HepG2 (cell line): ENCODE data around the gene ITCH. TPM values are rescaled to one million over a fixed set of nuclear protein-coding genes. Genes with fewer than 3 reads are reported as not detected.

Source experiments
- CBFB ChIP-seq: sonication (generic); formaldehyde crosslinking; IDR thresholded peaks from 2 replicates; pipeline ENCODE4 v1.4.0; 2020; ENCODE audit warnings: missing genetic modification reagents
- CEBPG ChIP-seq: IDR thresholded peaks from 2 replicates; pipeline ENCODE4 v1.6.1; 2016
- DNMT1 ChIP-seq: sonication (generic); formaldehyde crosslinking; IDR thresholded peaks from 2 replicates; pipeline ENCODE4 v1.5.1; 2020; ENCODE audit warnings: mild to moderate bottlenecking, missing genetic modification reagents
- DR1 ChIP-seq: sonication (generic); formaldehyde crosslinking; IDR thresholded peaks from 2 replicates; pipeline ENCODE4 v1.8.0; 2021; ENCODE audit warnings: mild to moderate bottlenecking, missing genetic modification reagents, inconsistent platforms
- ERF ChIP-seq: IDR thresholded peaks from 2 replicates; pipeline ENCODE4 v1.6.1; 2018; ENCODE audit warnings: missing biosample characterization, missing genetic modification reagents
- IKZF4 ChIP-seq: sonication (generic); formaldehyde crosslinking; IDR thresholded peaks from 2 replicates; pipeline ENCODE4 v1.5.1; 2020; ENCODE audit warnings: borderline replicate concordance, mild to moderate bottlenecking, low read depth, missing genetic modification reagents; ENCODE audit errors: not compliant biosample characterization
- KDM2A ChIP-seq: sonication (generic); formaldehyde crosslinking; IDR thresholded peaks from 2 replicates; pipeline ENCODE4 v1.4.0; 2020; ENCODE audit warnings: low read depth, missing genetic modification reagents, borderline replicate concordance
- KLF16 ChIP-seq, 2 experiments: sonication (generic) in 1 of 2; formaldehyde crosslinking in 1 of 2; IDR thresholded peaks; 2 replicates each; pipeline versions ENCODE4 v1.6.1 to v1.8.0; 2016 to 2023; ENCODE audit warnings: missing genetic modification reagents in 2 of 2, missing compliant biosample characterization in 1 of 2
- KMT2B ChIP-seq: IDR thresholded peaks from 2 replicates; pipeline ENCODE4 v1.6.1; 2016; ENCODE audit warnings: missing genetic modification reagents, missing compliant biosample characterization
- MED13 ChIP-seq: sonication (generic); formaldehyde crosslinking; IDR thresholded peaks from 2 replicates; pipeline ENCODE4 v1.5.0; 2020; ENCODE audit warnings: missing genetic modification reagents
- MIER2 ChIP-seq: IDR thresholded peaks from 2 replicates; pipeline ENCODE4 v1.6.1; 2016; ENCODE audit warnings: missing biosample characterization, missing genetic modification reagents
- NCOA1 ChIP-seq: sonication (generic); formaldehyde crosslinking; IDR thresholded peaks from 2 replicates; pipeline ENCODE4 v1.9.0; 2021; ENCODE audit warnings: missing genetic modification reagents
- RFXAP ChIP-seq: sonication (generic); formaldehyde crosslinking; IDR thresholded peaks from 2 replicates; pipeline ENCODE4 v1.4.0; 2020; ENCODE audit warnings: missing genetic modification reagents, borderline replicate concordance
- SAFB2 ChIP-seq: sonication (generic); formaldehyde crosslinking; IDR thresholded peaks from 2 replicates; pipeline ENCODE4 v1.5.1; 2020; ENCODE audit warnings: missing genetic modification reagents, low read depth, mild to moderate bottlenecking, borderline replicate concordance
- SNAI1 ChIP-seq: sonication (generic); formaldehyde crosslinking; IDR thresholded peaks from 2 replicates; pipeline ENCODE4 v1.5.0; 2020; ENCODE audit warnings: mild to moderate bottlenecking, missing genetic modification reagents, borderline replicate concordance
- ZBTB7A ChIP-seq: sonication (generic); formaldehyde crosslinking; IDR thresholded peaks from 2 replicates; pipeline ENCODE4 v1.8.0; 2022; ENCODE audit warnings: mild to moderate bottlenecking, missing genetic modification reagents
- ZNF451 ChIP-seq: sonication (generic); formaldehyde crosslinking; IDR thresholded peaks from 2 replicates; pipeline ENCODE4 v1.5.0; 2020; ENCODE audit warnings: mild to moderate bottlenecking, missing genetic modification reagents
- polyA plus RNA-seq, 8 experiments: library from polyadenylated mRNA; depleted of rRNA in 3 of 8; stranded (reverse) in 7 of 8; unstranded in 1 of 8; fragments of >200 nt; fragmentation: Illumina TruSeq in 4 of 8; extraction: Trizol in 4 of 8; gene quantifications; 2 replicates each; pipeline versions ENCODE4 v1.2.1 to v1.2.3, GENCODE V29; 2011 to 2016; ENCODE audit warnings: low read depth in 4 of 8, missing spikeins in 1 of 8, mixed read lengths in 1 of 8; ENCODE audit not compliant: insufficient read depth in 1 of 8
- total RNA-seq, 5 experiments: library from RNA; depleted of rRNA; stranded (reverse); fragments of >200 nt; fragmentation: Illumina TruSeq; extraction: Trizol; gene quantifications; 2 replicates each; pipeline ENCODE4 v1.2.3, GENCODE V29; 2016; ENCODE audit warnings: low read depth in 1 of 5
- TF ChIP-seq, protein P1 (sequence below): sonication (generic); formaldehyde crosslinking; IDR thresholded peaks from 2 replicates; pipeline ENCODE4 v1.8.0; 2022; ENCODE audit warnings: mild to moderate bottlenecking, missing genetic modification reagents, moderate library complexity
- TF ChIP-seq, protein P2 (sequence below): IDR thresholded peaks from 2 replicates; pipeline ENCODE4 v1.6.1; 2018; ENCODE audit warnings: missing genetic modification reagents
- TF ChIP-seq, protein P3 (sequence below): sonication (generic); formaldehyde crosslinking; IDR thresholded peaks from 2 replicates; pipeline ENCODE4 v1.4.0; 2020; ENCODE audit warnings: missing genetic modification reagents, borderline replicate concordance
- TF ChIP-seq, protein P4 (sequence below): sonication (generic); formaldehyde crosslinking; conservative IDR thresholded peaks from 2 replicates; pipeline ENCODE4 v1.8.0; 2022; ENCODE audit warnings: mild to moderate bottlenecking, moderate library complexity, missing genetic modification reagents
- TF ChIP-seq, protein P5 (sequence below): sonication (generic); formaldehyde crosslinking; conservative IDR thresholded peaks from 2 replicates; pipeline ENCODE4 v1.8.0; 2022; ENCODE audit warnings: missing genetic modification reagents

The ITCH gene
- total and polyA plus RNA-seq, 2 of the 13 experiments (the other 11 are each of a cell fraction or from before 2014, with no cell fraction given) = 20.5 to 112 TPM

DNA sequence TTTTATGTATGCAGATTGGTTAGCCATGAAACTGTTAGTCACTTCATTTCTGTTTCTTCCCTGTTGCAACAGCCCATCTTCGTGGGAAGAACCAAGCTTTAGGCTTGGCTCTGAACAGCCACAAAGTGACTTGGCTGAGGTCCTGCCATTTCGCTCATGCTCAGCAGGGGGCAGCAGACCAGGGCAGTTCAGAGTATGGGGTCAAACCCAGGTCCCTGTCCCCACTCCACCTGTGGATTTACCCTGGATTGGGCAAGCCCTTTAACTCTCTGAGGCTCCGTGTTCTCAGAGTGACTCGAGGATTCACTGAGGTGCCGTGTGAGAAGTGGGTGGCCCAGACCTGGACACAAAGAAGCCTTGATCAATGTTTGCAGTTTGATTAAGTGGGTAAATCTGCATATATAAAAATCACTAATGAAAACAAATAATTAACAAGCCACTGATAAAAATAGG, 175.6 kb downstream of the ITCH start (continued):
- TF ChIP-seq, protein P1, sequence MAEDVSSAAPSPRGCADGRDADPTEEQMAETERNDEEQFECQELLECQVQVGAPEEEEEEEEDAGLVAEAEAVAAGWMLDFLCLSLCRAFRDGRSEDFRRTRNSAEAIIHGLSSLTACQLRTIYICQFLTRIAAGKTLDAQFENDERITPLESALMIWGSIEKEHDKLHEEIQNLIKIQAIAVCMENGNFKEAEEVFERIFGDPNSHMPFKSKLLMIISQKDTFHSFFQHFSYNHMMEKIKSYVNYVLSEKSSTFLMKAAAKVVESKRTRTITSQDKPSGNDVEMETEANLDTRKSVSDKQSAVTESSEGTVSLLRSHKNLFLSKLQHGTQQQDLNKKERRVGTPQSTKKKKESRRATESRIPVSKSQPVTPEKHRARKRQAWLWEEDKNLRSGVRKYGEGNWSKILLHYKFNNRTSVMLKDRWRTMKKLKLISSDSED = no peak
- TF ChIP-seq KDM2A (CRISPR knock-in tag) (peak; percentile 52; the same call in 1 of the 2 replicates), SAFB2 (CRISPR knock-in tag) (peak; percentile 46; the same call in 1 of the 2 replicates), ZBTB7A (CRISPR knock-in tag) (no peak), CEBPG (peak; percentile 32; the same call in 1 of the 2 replicates), SNAI1 (CRISPR knock-in tag) (no peak), ZNF451 (CRISPR knock-in tag) (0 out of 2 replicates have a peak, but pooled peaks have one; percentile 31), MED13 (peak; percentile 46; the same call in 1 of the 2 replicates), IKZF4 (peak; percentile 59), CBFB (CRISPR knock-in tag) (peak; percentile 67; the same call in 1 of the 2 replicates), ERF (0 out of 2 replicates have a peak, but pooled peaks have one; percentile 36), NCOA1 (CRISPR knock-in tag) (no peak), KMT2B (CRISPR knock-in tag) (peak; percentile 53; the same call in 1 of the 2 replicates), MIER2 (peak; percentile 32; the same call in 1 of the 2 replicates), KLF16 (CRISPR knock-in tag; IDR thresholded peaks at IDR 0.05) (0 out of 4 replicates have a peak, but pooled peaks of 1 of the 2 experiments have one; percentile 49), RFXAP (0 out of 2 replicates have a peak, but pooled peaks have one; percentile 22), DR1 (0 out of 2 replicates have a peak, but pooled peaks have one; percentile 47), DNMT1 (CRISPR knock-in tag) (0 out of 2 replicates have a peak, but pooled peaks have one; percentile 39)
- TF ChIP-seq, protein P2, sequence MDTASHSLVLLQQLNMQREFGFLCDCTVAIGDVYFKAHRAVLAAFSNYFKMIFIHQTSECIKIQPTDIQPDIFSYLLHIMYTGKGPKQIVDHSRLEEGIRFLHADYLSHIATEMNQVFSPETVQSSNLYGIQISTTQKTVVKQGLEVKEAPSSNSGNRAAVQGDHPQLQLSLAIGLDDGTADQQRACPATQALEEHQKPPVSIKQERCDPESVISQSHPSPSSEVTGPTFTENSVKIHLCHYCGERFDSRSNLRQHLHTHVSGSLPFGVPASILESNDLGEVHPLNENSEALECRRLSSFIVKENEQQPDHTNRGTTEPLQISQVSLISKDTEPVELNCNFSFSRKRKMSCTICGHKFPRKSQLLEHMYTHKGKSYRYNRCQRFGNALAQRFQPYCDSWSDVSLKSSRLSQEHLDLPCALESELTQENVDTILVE (CRISPR knock-in tag) = peak; percentile 63; the same call in 1 of the 2 replicates
- TF ChIP-seq, protein P3, sequence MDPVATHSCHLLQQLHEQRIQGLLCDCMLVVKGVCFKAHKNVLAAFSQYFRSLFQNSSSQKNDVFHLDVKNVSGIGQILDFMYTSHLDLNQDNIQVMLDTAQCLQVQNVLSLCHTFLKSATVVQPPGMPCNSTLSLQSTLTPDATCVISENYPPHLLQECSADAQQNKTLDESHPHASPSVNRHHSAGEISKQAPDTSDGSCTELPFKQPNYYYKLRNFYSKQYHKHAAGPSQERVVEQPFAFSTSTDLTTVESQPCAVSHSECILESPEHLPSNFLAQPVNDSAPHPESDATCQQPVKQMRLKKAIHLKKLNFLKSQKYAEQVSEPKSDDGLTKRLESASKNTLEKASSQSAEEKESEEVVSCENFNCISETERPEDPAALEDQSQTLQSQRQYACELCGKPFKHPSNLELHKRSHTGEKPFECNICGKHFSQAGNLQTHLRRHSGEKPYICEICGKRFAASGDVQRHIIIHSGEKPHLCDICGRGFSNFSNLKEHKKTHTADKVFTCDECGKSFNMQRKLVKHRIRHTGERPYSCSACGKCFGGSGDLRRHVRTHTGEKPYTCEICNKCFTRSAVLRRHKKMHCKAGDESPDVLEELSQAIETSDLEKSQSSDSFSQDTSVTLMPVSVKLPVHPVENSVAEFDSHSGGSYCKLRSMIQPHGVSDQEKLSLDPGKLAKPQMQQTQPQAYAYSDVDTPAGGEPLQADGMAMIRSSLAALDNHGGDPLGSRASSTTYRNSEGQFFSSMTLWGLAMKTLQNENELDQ (CRISPR knock-in tag) = no peak
- TF ChIP-seq, protein P4, sequence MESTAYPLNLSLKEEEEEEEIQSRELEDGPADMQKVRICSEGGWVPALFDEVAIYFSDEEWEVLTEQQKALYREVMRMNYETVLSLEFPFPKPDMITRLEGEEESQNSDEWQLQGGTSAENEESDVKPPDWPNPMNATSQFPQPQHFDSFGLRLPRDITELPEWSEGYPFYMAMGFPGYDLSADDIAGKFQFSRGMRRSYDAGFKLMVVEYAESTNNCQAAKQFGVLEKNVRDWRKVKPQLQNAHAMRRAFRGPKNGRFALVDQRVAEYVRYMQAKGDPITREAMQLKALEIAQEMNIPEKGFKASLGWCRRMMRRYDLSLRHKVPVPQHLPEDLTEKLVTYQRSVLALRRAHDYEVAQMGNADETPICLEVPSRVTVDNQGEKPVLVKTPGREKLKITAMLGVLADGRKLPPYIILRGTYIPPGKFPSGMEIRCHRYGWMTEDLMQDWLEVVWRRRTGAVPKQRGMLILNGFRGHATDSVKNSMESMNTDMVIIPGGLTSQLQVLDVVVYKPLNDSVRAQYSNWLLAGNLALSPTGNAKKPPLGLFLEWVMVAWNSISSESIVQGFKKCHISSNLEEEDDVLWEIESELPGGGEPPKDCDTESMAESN (CRISPR knock-in tag) = no peak
- TF ChIP-seq, protein P5, sequence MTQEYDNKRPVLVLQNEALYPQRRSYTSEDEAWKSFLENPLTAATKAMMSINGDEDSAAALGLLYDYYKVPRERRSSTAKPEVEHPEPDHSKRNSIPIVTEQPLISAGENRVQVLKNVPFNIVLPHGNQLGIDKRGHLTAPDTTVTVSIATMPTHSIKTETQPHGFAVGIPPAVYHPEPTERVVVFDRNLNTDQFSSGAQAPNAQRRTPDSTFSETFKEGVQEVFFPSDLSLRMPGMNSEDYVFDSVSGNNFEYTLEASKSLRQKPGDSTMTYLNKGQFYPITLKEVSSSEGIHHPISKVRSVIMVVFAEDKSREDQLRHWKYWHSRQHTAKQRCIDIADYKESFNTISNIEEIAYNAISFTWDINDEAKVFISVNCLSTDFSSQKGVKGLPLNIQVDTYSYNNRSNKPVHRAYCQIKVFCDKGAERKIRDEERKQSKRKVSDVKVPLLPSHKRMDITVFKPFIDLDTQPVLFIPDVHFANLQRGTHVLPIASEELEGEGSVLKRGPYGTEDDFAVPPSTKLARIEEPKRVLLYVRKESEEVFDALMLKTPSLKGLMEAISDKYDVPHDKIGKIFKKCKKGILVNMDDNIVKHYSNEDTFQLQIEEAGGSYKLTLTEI (CRISPR knock-in tag) = no peak
